Fibroblast of pulmonary artery (primary cell): ENCODE measurements around the gene NEUROD1.

ENCODE experiments used
- DNase-seq: peaks from one replicate; pipeline ENCODE4 v3.0.0-alpha.2; 2010; ENCODE audit warnings: low read depth
- H3K4me3 ChIP-seq: replicated peaks from 2 replicates; pipeline ENCODE4 v1.5.1; 2011; ENCODE audit warnings: low read depth, mild to moderate bottlenecking, control low read depth, low read length, moderate library complexity
- TF ChIP-seq, protein P1 (sequence below): IDR thresholded peaks from 2 replicates; pipeline ENCODE4 v1.5.1; 2011; ENCODE audit warnings: mild to moderate bottlenecking, control low read depth, low read length, inconsistent platforms; ENCODE audit errors: missing control alignments

The NEUROD1 gene

DNA sequence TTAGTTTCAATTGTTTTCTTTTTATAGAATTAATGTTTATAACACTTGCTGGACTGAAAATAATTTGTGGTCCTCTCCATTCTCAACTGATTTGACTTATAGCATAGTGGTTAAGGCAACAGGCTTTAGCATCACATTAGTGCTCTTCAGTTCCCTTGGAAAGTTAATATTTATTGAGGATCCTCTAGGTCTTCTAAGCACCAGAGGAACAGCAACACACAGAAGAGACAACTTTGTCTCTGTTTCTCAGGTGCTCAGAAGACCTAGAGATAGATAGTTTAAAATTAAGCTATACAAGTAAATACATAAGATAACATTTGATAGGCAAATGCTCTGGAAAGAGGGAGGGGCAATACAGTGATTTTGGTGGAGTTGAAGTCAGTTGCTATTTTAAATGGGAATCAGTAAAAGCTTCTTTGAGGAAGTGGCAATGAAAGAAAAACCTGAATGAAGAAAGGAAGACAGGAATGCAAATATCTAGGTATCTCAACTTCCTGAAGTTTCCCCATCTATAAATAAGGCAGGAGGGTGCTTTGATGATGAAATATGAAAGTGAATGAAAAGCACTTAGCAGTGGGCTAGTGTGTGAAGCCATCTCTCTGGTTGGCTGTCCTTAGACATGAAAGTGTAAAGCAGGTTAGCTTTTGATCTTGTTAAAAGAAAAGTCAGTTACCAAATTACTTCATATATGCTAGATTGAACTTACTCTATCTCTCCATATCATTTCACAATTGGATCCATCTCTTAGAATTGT is 7.9 kb downstream of the NEUROD1 start:
- TF ChIP-seq, protein P1, sequence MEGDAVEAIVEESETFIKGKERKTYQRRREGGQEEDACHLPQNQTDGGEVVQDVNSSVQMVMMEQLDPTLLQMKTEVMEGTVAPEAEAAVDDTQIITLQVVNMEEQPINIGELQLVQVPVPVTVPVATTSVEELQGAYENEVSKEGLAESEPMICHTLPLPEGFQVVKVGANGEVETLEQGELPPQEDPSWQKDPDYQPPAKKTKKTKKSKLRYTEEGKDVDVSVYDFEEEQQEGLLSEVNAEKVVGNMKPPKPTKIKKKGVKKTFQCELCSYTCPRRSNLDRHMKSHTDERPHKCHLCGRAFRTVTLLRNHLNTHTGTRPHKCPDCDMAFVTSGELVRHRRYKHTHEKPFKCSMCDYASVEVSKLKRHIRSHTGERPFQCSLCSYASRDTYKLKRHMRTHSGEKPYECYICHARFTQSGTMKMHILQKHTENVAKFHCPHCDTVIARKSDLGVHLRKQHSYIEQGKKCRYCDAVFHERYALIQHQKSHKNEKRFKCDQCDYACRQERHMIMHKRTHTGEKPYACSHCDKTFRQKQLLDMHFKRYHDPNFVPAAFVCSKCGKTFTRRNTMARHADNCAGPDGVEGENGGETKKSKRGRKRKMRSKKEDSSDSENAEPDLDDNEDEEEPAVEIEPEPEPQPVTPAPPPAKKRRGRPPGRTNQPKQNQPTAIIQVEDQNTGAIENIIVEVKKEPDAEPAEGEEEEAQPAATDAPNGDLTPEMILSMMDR: no peak
- no peak for DNase-seq
- no peak overlapping the region for H3K4me3 ChIP-seq

DNA sequence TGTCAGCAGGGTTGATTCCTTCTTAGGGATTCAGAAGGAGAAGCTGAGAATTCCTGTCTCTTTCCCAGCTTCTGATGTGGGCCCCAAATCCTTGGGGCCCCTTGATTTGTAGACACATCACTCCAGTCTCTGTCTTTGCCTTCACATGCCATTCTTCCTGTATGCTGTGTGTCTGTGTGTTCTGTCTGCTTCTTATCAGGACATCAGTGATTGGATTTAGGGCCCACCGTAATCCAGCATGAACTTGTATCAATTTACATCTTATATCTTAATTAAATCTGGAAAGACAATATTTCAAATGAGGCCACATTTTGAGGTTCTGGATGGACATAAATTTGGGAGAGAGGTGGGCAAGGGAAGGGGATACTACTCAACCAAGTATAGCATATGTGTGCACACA is 9.7 kb downstream of the NEUROD1 start:
- TF ChIP-seq, protein P1: no peak
- H3K4me3 ChIP-seq: no peak overlapping the region
- no peak for DNase-seq

DNA sequence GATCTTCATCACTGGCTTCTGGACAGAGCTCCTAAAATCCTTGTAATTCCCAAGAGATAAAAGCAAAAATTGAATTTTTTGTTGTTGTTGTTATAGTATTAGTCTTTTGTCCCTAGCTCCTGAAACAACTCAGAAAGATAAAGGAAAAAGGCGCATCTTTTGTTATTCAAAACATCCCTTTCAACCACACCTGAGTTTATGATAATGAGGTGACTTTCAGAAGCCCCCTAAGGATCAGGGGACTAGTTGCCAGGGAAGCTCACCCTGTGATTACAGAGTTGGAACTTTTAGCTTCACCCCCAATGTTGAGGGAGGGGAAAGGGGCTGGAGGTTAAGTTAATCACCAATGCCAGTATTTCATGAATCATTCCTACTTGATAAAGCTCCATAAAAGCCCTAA is 13.1 kb downstream of the NEUROD1 start:
- no peak overlapping the region for H3K4me3 ChIP-seq
- DNase-seq: no peak
- TF ChIP-seq, protein P1: no peak

DNA sequence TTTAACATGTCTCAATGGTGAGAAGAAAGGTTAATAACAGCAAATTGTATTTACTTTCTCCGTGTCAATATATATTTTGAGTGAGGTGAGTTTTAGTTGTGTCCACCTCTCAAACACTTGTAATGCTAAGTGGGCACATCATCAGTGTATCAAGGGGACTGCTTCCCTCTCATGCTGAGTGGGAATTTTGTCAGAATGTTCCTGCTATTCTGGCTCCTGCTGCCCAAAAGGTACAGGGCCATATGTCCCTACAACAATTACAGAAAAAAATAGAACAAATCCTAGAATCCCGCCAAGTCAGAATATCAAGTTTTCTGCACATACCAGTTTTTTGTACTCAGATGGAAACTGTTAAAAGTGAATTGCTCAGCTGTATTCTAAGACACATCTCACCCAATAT is 18.0 kb downstream of the NEUROD1 start:
- TF ChIP-seq, protein P1: no peak
- DNase-seq: no peak
- no peak overlapping the region for H3K4me3 ChIP-seq

DNA sequence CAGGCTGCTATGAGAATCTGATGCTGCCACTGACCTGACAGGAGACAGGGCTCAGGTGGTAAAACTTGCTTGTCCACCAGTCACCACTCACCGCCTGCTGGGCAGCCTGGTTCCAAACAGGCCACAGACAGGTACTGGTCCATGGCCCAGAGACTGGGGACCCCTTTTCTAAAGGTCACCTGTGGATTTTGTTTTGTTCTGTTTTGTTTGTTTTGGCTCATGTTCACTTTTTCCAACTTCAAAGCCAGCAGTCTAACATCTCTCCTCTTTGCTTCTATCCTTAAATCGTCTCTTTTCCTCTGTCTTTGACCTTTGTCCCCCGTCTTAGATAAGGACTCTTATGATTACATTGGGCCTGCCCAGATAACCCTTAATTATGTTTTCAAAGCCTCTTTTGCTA is 20.1 kb downstream of the NEUROD1 start:
- no peak for DNase-seq
- no peak overlapping the region for H3K4me3 ChIP-seq
- TF ChIP-seq, protein P1: no peak

DNA sequence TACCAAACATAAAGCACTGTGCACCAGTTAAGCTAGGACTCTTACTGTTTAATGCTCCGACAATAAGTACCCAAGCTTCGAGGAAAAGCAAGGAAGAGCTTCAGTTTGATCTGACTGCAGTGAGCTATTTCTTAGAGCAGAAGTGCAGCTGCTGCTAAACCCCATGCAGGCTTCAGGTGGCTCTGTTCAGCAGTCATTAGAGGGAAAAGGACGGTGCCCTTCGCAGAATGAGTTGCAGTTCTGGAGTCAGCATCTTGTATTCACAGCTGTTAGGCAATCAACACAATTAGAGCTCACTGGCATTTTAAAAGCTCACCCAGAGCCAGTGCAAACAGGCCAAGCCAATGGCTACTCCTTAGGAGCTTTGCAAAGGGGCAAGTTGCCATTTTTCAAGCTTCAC is 21.9 kb downstream of the NEUROD1 start:
- no peak for DNase-seq
- no peak overlapping the region for H3K4me3 ChIP-seq
- TF ChIP-seq, protein P1: no peak

DNA sequence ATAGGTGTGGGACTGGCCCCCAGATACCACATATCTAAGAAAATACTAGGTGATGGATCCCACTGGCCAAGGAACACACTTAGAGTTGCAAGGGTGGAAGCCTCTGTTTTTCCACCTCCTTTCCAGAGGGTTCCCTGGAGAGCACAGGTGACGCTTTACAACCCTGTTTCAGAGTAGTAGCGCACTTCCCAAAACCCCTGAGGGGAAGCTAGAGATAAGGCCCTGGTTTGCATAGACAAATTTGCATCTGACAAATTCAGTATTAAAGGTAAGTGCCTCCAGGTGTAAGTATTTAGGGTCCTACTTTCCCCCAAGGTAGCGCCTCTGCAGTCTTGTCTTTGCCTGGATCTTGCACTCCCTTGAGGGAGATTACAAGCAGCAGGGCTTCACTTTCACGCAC is 22.9 kb downstream of the NEUROD1 start:
- no peak for DNase-seq
- peak overlapping the region; percentile 52 for H3K4me3 ChIP-seq
- TF ChIP-seq, protein P1: no peak
